GM18951 (cell line): ENCODE measurements around the gene FTSJ1.

Source experiments
- POLR2A ChIP-seq: IDR thresholded peaks from 4 replicates; pipeline ENCODE4 v1.6.1; 2011; ENCODE audit warnings: mild to moderate bottlenecking; ENCODE audit not compliant: insufficient read length, insufficient read depth; ENCODE audit errors: extremely low read depth
- in situ Hi-C: fragments of 300-500 bp; cut with MboI; formaldehyde crosslinking; loops from one replicate; pipeline ENCODE4 v1.12.0; 2022; ENCODE audit warnings: low sequenced_read_pairs, mixed read lengths, inconsistent platforms; ENCODE audit not compliant: unreplicated experiment

Gene FTSJ1

DNA sequence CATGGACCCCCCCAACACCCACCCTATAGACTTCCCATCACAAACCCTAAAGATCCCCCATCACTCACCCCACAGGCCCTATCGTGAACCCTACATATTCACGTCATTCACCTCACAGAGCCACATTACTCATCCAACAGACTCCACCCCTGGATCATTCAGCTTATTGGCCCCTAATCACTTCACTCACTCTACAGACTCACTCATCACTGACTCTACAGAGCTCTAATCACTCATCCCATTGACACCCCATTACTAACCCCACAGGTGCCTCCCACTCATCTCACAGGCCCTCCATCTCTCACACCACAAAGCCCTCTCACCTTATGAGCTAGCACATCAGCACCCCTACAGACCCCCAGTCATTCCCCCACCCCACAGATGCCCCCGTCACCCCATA lies 57.2 kb downstream of the FTSJ1 start:
- no peak for TF ChIP-seq POLR2A
- in situ Hi-C loops, result no loop called here
